Diencephalon (tissue), 1 donor: ENCODE data around the gene TMEM97. TPM values are rescaled to one million over a fixed set of nuclear protein-coding genes. Genes with fewer than 3 reads are reported as not detected.

ENCODE experiments used
- total RNA-seq: library from RNA; depleted of rRNA; stranded (reverse); fragments of >200 nt; gene quantifications from one replicate; pipeline ENCODE4 v1.2.3, GENCODE V29; 2014

Gene TMEM97
- total RNA-seq: 25.8 TPM

GRCh38 chr17:28318759-28319597, at the start of gene TMEM97:
TMEM97 (plus strand) TSS chr17:28319200; CDS start chr17:28319240, 40 bp downstream.

GRCh38 chr17:28335201-28335958, 16.4 kb downstream of the TMEM97 start, which contains the start of the genes IFT20 and TNFAIP1:
IFT20 (minus strand) TSS chr17:28335472; CDS start chr17:28331985, 3,487 bp downstream.
TNFAIP1 (plus strand) TSS chr17:28335761; CDS start chr17:28339522, 3,761 bp downstream.

GRCh38 chr17:28357061-28357900, 38.3 kb downstream of the TMEM97 start, which contains the start of gene POLDIP2:
POLDIP2 (minus strand) TSS chr17:28357527; CDS start chr17:28357448, 79 bp downstream.

GRCh38 chr17:28364665-28365363, 45.8 kb downstream of the TMEM97 start, which contains the start of gene SEBOX:
SEBOX (minus strand) TSS chr17:28365199; CDS start chr17:28365151, 48 bp downstream.

GRCh38 chr17:28370035-28370743, 51.2 kb downstream of the TMEM97 start, which contains the start of gene VTN:
VTN (minus strand) TSS chr17:28370307; CDS start chr17:28370203, 104 bp downstream.

GRCh38 chr17:28371245-28372202, 52.5 kb downstream of the TMEM97 start, which contains the start of gene SARM1:
SARM1 (plus strand) TSS chr17:28371694; CDS start chr17:28372033, 339 bp downstream.

Other genes starting within 250 kb of the TMEM97 start
- gene IFT20, start 16.3 kb downstream of the TMEM97 start, total RNA-seq: 33.7 TPM
- gene TNFAIP1, start 16.6 kb downstream of the TMEM97 start, total RNA-seq: 39.2 TPM
- gene POLDIP2, start 38.3 kb downstream of the TMEM97 start, total RNA-seq: 49.4 TPM
- gene SEBOX, start 46.0 kb downstream of the TMEM97 start, total RNA-seq: not detected
- gene VTN, start 51.1 kb downstream of the TMEM97 start, total RNA-seq: 0.69 TPM
- 32.8 TPM for gene SARM1, start 52.5 kb downstream of the TMEM97 start, total RNA-seq
- gene SLC46A1, start 87.0 kb downstream of the TMEM97 start, total RNA-seq: 18.2 TPM
- gene SLC13A2, start 154.4 kb downstream of the TMEM97 start, total RNA-seq: not detected
- gene FOXN1, start 187.1 kb downstream of the TMEM97 start, total RNA-seq: not detected
- gene UNC119, start 233.4 kb downstream of the TMEM97 start, total RNA-seq: 35.8 TPM